GM21423 (cell line): ENCODE data around the gene UNK.
"Not testable (repeated sequence)": the region's sequence is repeated elsewhere in the genome, so short reads cannot be mapped to it uniquely, and the experiment has no call there.

Experiments used
- ATAC-seq: cut with Tn5 transposase; IDR thresholded peaks from one replicate; pipeline ENCODE4 v1.9.1; 2021; ENCODE audit warnings: mild to moderate bottlenecking, moderate library complexity; ENCODE audit not compliant: unreplicated experiment

UNK gene

DNA sequence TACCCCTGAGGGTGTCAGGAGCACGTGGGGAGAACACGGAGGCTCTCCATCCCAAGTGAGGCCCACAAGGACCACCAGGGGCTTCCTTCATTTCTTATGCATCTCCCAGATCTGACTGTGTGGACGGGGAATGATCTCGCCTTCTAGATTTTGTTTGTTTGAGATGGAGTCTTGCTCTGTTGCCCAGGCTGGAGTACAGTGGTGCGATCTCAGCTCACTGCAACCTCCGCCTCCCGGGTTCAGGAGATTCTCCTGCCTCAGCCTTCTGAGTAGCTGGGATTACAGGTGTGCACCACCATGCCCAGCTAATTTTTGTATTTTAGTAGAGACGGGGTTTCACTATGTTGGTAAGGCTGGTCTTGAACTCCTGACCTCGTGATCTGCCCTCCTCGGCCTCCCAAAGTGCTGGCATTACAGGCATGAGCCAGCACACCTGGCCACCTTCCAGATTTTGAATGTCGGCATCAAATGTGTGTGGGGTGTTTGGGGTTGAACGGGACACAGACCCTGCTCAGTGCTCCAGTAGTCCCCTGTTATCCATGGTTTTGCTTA lies 84.2 kb downstream of the UNK start:
- ATAC-seq, result not testable (repeated sequence)

DNA sequence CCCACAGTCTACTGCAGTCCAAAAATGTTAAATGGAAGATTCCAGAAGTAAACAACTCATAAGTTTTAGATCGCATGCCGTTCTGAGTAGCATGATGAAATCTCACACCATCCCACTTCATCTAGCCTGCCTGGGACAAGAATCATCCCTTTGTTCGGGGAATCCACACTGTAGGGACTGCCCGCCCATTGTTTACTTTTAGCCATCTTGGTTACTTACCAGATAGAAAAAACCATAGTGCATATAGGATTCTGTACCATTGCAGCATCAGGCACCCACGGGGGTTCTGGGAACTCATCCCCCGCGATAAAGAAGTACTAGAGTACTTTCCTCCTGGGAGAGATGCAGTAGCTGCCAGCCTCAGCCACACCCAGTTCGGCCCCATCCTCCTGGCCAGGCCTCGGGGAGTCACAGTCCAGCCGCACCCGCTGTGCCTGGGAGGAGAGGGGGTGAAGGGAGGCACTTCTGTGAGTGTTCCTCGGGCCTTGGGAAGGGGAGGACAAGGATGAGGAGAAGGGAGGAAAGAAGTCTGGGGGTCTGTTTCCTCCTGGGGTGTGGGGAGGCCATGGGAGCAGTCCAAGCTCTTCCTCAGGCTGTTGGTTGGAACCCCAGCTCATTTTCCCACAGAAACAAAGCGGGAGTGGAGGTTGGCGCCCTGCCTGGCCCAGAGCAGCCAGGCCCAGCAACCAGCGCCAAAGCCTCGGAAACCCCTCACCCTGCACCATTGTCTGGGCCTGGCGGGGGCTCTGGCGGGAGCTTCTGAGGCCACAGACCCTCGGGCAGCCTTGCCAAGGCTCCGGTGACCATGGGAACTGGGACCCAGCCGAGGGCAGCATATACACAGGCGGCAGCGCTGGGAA lies 84.9 kb downstream of the UNK start:
- no peak for ATAC-seq

DNA sequence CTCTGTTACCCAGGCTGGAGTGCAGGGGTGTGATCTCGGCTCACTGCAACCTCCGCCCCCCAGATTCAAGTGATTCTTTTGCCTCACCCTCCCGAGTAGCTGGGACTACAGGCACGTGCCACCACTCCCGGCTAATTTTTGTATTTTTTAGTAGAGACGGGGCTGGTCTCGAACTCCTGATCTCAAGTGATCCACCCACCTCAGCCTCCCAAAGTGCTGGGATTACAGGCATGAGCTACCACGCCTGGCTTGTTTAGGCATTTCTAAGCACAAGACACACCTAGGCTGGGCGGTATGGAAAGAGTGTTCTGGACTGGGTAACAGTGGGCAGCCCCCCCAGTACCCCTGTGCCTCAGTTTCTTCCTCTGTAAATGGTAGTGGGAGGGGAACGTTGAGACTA lies 85.6 kb downstream of the UNK start:
- ATAC-seq, result not testable (repeated sequence)

DNA sequence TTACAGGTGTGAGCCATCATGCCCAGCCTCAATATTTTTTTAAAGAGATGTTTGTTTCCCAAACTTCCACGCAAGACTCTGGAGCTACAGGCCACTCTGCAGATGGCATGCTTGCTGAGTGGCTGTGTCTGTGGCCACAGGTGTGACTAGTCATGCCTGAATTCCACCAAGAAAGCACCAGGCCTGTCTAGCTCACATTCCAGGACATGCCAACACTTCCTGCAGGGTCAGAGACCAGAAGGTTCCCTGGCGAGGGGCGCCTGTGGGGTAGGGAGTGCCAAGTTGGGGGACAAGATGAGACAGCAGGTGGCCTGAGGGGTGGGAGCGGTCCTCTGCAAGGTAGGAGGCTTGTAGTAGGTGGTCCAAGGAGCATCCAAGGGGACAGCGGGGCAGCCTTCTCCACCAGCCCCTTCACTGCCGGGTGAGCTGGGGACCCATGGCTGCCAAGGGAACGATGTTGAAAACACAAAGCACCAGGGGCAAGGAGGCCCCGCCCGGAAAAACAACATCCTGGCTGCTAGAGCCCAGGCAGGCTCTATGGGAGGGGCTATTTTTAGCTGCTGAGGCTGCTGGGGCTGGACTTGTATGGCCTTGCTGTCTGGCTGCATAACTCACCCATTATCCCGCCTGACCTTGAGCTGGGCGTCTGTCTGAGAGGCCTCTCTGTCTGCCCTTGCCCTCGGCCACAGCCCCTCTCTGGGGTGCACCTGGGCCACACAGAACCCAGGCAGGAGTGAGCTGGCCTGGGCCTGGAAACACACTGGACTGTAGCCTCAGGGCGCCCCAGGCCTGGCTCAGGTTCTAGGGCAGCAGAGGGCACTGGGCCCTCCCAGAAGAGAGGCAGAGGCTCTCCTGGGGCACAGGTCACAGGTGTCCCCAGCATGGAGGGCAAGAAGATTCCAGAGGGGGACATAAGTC lies 88.1 kb downstream of the UNK start:
- ATAC-seq, result no peak

DNA sequence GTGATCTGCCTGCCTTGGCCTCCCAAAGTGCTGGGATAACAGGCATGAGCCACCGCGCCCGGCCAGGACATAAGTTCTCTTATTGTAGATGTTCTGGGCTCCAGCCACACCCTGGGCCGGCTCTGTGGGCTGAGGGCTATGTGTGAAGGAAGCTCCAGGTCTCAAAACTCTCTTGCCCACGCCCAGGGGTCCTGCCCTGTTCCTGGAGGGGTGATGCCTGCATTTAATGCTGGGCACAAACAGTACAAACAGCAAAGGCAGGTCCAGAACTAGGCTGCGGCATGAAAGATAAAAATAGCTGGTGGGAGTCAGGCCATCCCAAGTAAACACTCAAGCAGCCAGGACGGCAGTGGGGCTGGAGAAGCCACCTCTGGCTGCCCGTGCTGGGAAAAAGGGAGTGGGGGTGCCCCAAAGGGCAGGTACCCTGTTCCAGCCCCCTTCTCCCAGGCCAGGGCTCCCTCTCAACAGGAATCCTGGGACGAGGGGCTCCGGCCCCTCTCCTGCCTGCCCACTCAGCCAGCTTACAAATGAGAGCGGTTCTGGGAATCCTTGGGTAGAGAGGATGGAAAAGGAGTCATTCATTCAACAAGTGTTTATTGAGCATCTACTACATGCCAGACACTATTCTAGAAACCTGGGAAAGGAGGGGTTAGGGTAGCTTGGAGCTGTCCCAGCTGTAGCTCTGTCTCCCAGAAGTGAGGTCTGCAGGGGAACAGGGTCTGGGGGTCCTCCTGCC lies 89.1 kb downstream of the UNK start:
- ATAC-seq, result no peak

DNA sequence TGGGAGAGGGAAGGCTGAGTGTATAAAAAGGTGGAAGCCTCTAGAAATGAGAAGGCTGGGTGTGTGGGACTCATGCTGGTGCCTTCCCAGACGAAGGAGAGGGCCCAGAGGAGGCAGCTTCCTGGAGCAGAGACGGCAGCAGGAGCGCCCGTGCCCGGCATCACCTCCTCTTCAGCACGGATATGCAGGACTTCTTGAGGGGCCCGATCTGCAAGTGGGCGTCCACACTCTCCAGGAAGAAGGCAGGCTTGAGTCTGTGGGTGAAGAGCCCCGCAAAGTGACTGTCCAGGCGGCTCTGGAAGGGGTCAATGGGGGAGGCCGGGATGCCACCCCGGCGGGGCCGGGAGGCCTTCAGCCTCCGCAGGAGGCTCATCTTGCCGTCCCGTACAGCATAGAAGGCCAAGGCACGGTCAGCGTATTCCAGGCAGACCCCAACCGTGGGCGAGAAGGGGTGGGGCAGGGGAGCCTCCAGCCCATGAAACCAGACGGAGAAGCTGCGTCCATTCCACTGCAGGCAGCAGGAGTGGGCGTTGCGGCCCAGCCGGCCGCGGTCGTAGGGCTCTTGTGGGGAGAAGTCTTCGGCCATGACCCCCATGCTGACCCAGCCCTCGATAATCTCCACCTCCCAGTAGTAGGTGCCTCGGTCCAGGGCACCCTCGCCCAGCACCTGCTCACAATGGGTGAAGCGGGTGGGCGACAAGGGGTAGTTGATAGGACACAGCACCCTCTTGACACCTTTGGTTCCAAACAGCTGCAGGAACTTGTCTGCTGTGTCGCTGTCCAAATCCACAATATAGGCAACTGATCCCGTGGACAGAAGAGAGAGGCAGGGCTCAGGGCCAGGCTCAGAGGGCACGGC lies 89.9 kb downstream of the UNK start:
- no peak for ATAC-seq
